A549 (cell line): ENCODE data around the gene WDR5B. TPM values are rescaled to one million over a fixed set of nuclear protein-coding genes. Genes with fewer than 3 reads are reported as not detected.

Source experiments
- ATAC-seq, 2 experiments: fragments of 200-7000 bp in 1 of 2; fragments of >200 bp in 1 of 2; cut with Nextera tagmentation in 1 of 2; cut with Tn5 transposase in 1 of 2; 3 replicates each; pipeline versions ENCODE4 v1.8.0 to v1.9.1; 2018 to 2020; ENCODE audit warnings: mild to moderate bottlenecking in 1 of 2, moderate library complexity in 1 of 2
- CTCF ChIA-PET: fragments of 300-600 bp; sonication (Branson Sonifier 250); formaldehyde crosslinking; extraction: SDS; loops from one replicate; lab custom pipeline; 2021; ENCODE audit warnings: antibody characterized with exemption, inconsistent platforms; lab: Yijun Ruan, JAX
- POLR2A ChIA-PET: fragments of 350-600 bp; formaldehyde crosslinking; extraction: SDS; loops from one replicate; lab custom pipeline; 2021; ENCODE audit warnings: antibody characterized with exemption, inconsistent platforms; lab: Yijun Ruan, JAX
- DNase-seq, 2 experiments: peaks; one replicate each; pipeline versions ENCODE4 v3.0.0 to v3.0.0-alpha.2; 2011 to 2016; ENCODE audit warnings: low read depth in 1 of 2, low spot score in 1 of 2
- FAIRE-seq: peaks from 2 replicates; lab custom pipeline; 2011; peaks lifted over from hg19 to GRCh38; lab: Jason Lieb, UNC
- H3K27ac ChIP-seq, 2 experiments: fragments of >200 bp; sonication (Bioruptor Twin); formaldehyde crosslinking; 3 replicates each; pipeline ENCODE4 v1.5.1; 2016 to 2017
- H3K4me1 ChIP-seq: fragments of >200 bp; sonication (Bioruptor Twin); formaldehyde crosslinking; 3 replicates; pipeline ENCODE4 v1.6.1; 2016
- H3K4me2 ChIP-seq: fragments of >200 bp; sonication (Bioruptor Twin); formaldehyde crosslinking; 3 replicates; pipeline ENCODE4 v1.6.1; 2016
- H3K4me3 ChIP-seq: fragments of >200 bp; sonication (Bioruptor Twin); formaldehyde crosslinking; 3 replicates; pipeline ENCODE4 v1.5.1; 2016
- H3K9me3 ChIP-seq: fragments of >200 bp; sonication (Bioruptor Twin); formaldehyde crosslinking; 3 replicates; pipeline ENCODE4 v1.6.1; 2016
- ATOH8 ChIP-seq: fragments of 250-450 bp; sonication (Bioruptor Pico); IDR thresholded peaks from 2 replicates; pipeline ENCODE4 v1.5.0; 2020; ENCODE audit warnings: low read depth, mild to moderate bottlenecking, moderate library complexity
- BCL3 ChIP-seq: fragments of >200 bp; sonication (Bioruptor Twin); formaldehyde crosslinking; IDR thresholded peaks from 3 replicates; pipeline ENCODE4 v1.6.1; 2016
- CEBPB ChIP-seq, 2 experiments: fragments of >200 bp in 1 of 2; sonication (Bioruptor Twin) in 1 of 2; formaldehyde crosslinking in 1 of 2; IDR thresholded peaks; 2 replicates each; pipeline ENCODE4 v1.6.1; 2012 to 2016
- CHD2 ChIP-seq: fragments of 150-350 bp; IDR thresholded peaks from 2 replicates; pipeline ENCODE4 v1.6.1; 2014; ENCODE audit warnings: low read length; ENCODE audit not compliant: partially characterized antibody
- CHD4 ChIP-seq: fragments of 200-600 bp; sonication (generic); IDR thresholded peaks from 2 replicates; pipeline ENCODE4 v1.6.1; 2016; ENCODE audit warnings: antibody characterized with exemption, mild to moderate bottlenecking, borderline replicate concordance
- EHMT2 ChIP-seq: fragments of 200-600 bp; sonication (generic); IDR thresholded peaks from 2 replicates; pipeline ENCODE4 v1.6.1; 2016; ENCODE audit warnings: antibody characterized with exemption, low read depth, mild to moderate bottlenecking, moderate library complexity
- ELK1 ChIP-seq: fragments of 150-350 bp; IDR thresholded peaks from 2 replicates; pipeline ENCODE4 v1.6.1; 2014; ENCODE audit warnings: low read depth, mild to moderate bottlenecking, low read length
- ESRRA ChIP-seq: fragments of 150-350 bp; IDR thresholded peaks from 2 replicates; pipeline ENCODE4 v1.6.1; 2014; ENCODE audit warnings: mild to moderate bottlenecking, low read length, borderline replicate concordance
- FOSL2 ChIP-seq, 2 experiments: fragments of 450-650 bp in 1 of 2; fragments of >200 bp in 1 of 2; sonication (Bioruptor Twin) in 1 of 2; formaldehyde crosslinking; IDR thresholded peaks; 2 replicates each; pipeline versions ENCODE4 v1.5.0 to v1.6.1; 2016 to 2020; ENCODE audit warnings: mild to moderate bottlenecking in 1 of 2, moderate library complexity in 1 of 2
- GATA3 ChIP-seq: IDR thresholded peaks from 2 replicates; pipeline ENCODE4 v1.6.1; 2012; ENCODE audit warnings: borderline replicate concordance
- HMGXB4 ChIP-seq: fragments of 250-450 bp; sonication (Bioruptor Pico); IDR thresholded peaks from 2 replicates; pipeline ENCODE4 v1.5.0; 2021; ENCODE audit warnings: mild to moderate bottlenecking, moderate library complexity, borderline replicate concordance
- HOXB5 ChIP-seq: fragments of 250-450 bp; sonication (Bioruptor Pico); IDR thresholded peaks from 2 replicates; pipeline ENCODE4 v1.5.0; 2020; ENCODE audit warnings: mild to moderate bottlenecking, moderate library complexity
- JUN ChIP-seq, 2 experiments: fragments of >200 bp; sonication (Bioruptor Twin); formaldehyde crosslinking; IDR thresholded peaks; 2 replicates in 1 of 2; 3 replicates in 1 of 2; pipeline ENCODE4 v1.6.1; 2016 to 2017
- JUNB ChIP-seq: fragments of >200 bp; sonication (Bioruptor Twin); formaldehyde crosslinking; IDR thresholded peaks from 2 replicates; pipeline ENCODE4 v1.6.1; 2016
- MAX ChIP-seq: IDR thresholded peaks from 2 replicates; pipeline ENCODE4 v1.6.1; 2012
- MAZ ChIP-seq: fragments of 150-350 bp; IDR thresholded peaks from 2 replicates; pipeline ENCODE4 v1.6.1; 2014; ENCODE audit warnings: antibody characterized with exemption, low read depth, low read length, borderline replicate concordance
- RFX5 ChIP-seq: fragments of 450-650 bp; IDR thresholded peaks from 2 replicates; pipeline ENCODE4 v1.7.1; 2014; ENCODE audit warnings: antibody characterized with exemption, mild to moderate bottlenecking, moderate library complexity
- SMC3 ChIP-seq: fragments of >200 bp; sonication (Bioruptor Twin); formaldehyde crosslinking; IDR thresholded peaks from 3 replicates; pipeline ENCODE4 v1.6.1; 2018; ENCODE audit warnings: inconsistent platforms
- SREBF2 ChIP-seq: fragments of 450-650 bp; IDR thresholded peaks from 2 replicates; pipeline ENCODE4 v1.6.1; 2014; ENCODE audit warnings: mild to moderate bottlenecking, moderate library complexity
- TFCP2L1 ChIP-seq: fragments of 250-450 bp; sonication (Bioruptor Pico); IDR thresholded peaks from 2 replicates; pipeline ENCODE4 v1.5.0; 2021; ENCODE audit warnings: mild to moderate bottlenecking
- ZSCAN20 ChIP-seq: fragments of 250-450 bp; sonication (Bioruptor Pico); IDR thresholded peaks from 2 replicates; pipeline ENCODE4 v1.8.0; 2022; ENCODE audit warnings: mild to moderate bottlenecking, moderate library complexity
- WGBS: methylation state at CpG from one replicate; pipeline ENCODE4 v1.1.6; 2017; ENCODE audit errors: missing lambda C conversion rate; 5-methylcytosine and 5-hydroxymethylcytosine counted together
- polyA plus RNA-seq, 4 experiments: library from polyadenylated mRNA; depleted of rRNA in 3 of 4; stranded (reverse); fragments of >200 nt; fragmentation: RNase III in 1 of 4; extraction: RNeasy Plus Mini Kit Qiagen cat#74134 plus additional on column Dnase treatment in 1 of 4; gene quantifications; 2 replicates in 3 of 4; 3 replicates in 1 of 4; pipeline ENCODE4 v1.2.3, GENCODE V29; 2011 to 2017
- TF ChIP-seq, protein P1 (sequence below): fragments of >200 bp; sonication (Bioruptor Twin); formaldehyde crosslinking; IDR thresholded peaks from 2 replicates; pipeline ENCODE4 v1.6.1; 2016
- TF ChIP-seq, protein P2 (sequence below): fragments of 450-650 bp; IDR thresholded peaks from 2 replicates; pipeline ENCODE4 v1.6.1; 2014; ENCODE audit warnings: antibody characterized with exemption

WDR5B gene
- polyA plus RNA-seq, 2 of the 4 experiments (the other 2 are of a cell fraction), result 5.9 to 10.2 TPM

DNA sequence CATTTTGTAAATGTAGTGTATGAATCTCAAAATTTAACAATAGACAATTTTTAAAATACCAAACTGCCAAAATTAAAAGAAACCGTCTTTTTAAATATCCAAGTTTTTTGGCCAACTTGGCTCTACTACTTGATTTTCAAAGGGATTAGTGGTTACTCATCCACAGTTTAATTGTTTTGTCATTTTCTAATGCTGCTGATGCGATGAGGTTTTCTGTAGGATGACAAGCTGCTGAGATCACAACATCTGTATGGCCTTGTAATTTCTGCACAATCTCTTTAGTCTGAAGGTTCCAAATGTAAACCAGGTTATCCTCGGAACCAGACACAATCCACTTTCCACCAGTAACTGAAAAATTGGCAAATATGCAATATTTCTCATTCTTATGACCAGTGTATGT, 1.5 kb downstream of the WDR5B start:
- 95% methylated on average over 3 of the region's 3 CpGs for WGBS
- no peak for ATAC-seq
- Histone ChIP-seq H3K4me1 (peaks cover 21% of the 10 kb centered on the region), H3K4me3 (no peak overlapping the region), H3K27ac (no peak overlapping the region), H3K9me3 (no peaks in the 10 kb centered on the region), H3K4me2 (peak overlapping the region; percentile 95)
- ChIA-PET POLR2A (no interaction called here), CTCF (interaction anchor here (0.8 to 1.0 kb wide), 2 partner anchors 21 to 30 kb away, joined by 3 read pairs; partner anchors contain the start of gene FAM162A)
- DNase-seq, result no peak
- no peak for TF ChIP-seq CHD4
- TF ChIP-seq ZSCAN20 (CRISPR knock-in tag), result no peak
- TF ChIP-seq FOSL2 (IDR thresholded peaks at IDR 0.05), result no peak
- no peak for TF ChIP-seq FOSL2 (CRISPR knock-in tag; IDR thresholded peaks at IDR 0.05)
- no peak for TF ChIP-seq JUNB
- no peak for TF ChIP-seq CEBPB (IDR thresholded peaks at IDR 0.05)
- TF ChIP-seq GATA3, result no peak
- TF ChIP-seq ESRRA, result no peak
- no peak for TF ChIP-seq JUN (IDR thresholded peaks at IDR 0.05)
- no peak for TF ChIP-seq MAX
- TF ChIP-seq SMC3, result no peak
- TF ChIP-seq MAZ, result no peak
- no peak for TF ChIP-seq RFX5
- no peak for TF ChIP-seq ATOH8 (CRISPR knock-in tag)
- no peak for TF ChIP-seq SREBF2
- TF ChIP-seq TFCP2L1, result no peak
- no peak for TF ChIP-seq EHMT2
- no peak for TF ChIP-seq CHD2
- FAIRE-seq, result no peak

DNA sequence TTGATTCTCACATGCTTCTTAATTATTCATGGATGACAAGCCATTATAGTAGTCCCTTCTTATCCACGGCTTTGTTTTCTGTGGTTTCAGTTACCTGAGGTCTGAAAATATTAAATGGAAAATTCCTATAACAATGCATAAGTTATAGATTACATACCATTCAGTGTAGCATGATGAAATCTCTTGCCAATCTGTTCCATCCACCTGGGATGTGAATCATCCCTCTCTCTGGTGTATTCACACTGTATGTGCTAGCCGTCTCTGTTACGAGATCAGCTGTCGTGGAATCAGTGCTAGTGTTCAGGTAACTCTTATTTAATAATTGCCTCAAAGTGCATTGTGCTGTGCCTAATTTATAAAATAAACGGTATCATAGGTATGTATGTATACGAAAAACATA, 5.2 kb downstream of the WDR5B start:
- Histone ChIP-seq H3K4me1 (peaks cover 13% of the 10 kb centered on the region), H3K4me2 (no peak overlapping the region), H3K27ac (no peak overlapping the region), H3K9me3 (no peaks in the 10 kb centered on the region), H3K4me3 (no peak overlapping the region)
- WGBS, result 84% methylated on average over 6 of the region's 6 CpGs
- TF ChIP-seq HMGXB4 (CRISPR knock-in tag) (no peak), HOXB5 (no peak), ELK1 (no peak), BCL3 (no peak), CHD2 (no peak), ZSCAN20 (CRISPR knock-in tag) (no peak)
- TF ChIP-seq, protein P1, sequence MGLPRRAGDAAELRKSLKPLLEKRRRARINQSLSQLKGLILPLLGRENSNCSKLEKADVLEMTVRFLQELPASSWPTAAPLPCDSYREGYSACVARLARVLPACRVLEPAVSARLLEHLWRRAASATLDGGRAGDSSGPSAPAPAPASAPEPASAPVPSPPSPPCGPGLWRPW, result no peak
- TF ChIP-seq, protein P2, sequence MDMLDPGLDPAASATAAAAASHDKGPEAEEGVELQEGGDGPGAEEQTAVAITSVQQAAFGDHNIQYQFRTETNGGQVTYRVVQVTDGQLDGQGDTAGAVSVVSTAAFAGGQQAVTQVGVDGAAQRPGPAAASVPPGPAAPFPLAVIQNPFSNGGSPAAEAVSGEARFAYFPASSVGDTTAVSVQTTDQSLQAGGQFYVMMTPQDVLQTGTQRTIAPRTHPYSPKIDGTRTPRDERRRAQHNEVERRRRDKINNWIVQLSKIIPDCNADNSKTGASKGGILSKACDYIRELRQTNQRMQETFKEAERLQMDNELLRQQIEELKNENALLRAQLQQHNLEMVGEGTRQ, result no peak
- ChIA-PET CTCF (interaction anchor here (0.6 to 3.6 kb wide), 4 partner anchors 17 to 27 kb away, joined by 3 to 22 read pairs (median 12); partner anchors contain the start of genes FAM162A and MIX23), POLR2A (interaction anchor here (2.2 kb wide), 1 partner anchor 26 kb away, joined by 5 read pairs; the partner anchor contains the start of gene FAM162A)
- ATAC-seq (no peak), DNase-seq (no peak), FAIRE-seq (no peak)
